ENCODE measurements around the gene ACAN. TPM values are rescaled to one million over a fixed set of nuclear protein-coding genes. Genes with fewer than 3 reads are reported as not detected.

The ACAN gene
- polyA plus RNA-seq, 3 donors, result not detected

GRCh38 chr15:88805031-88805780 lies 2.0 kb downstream of the ACAN start:
- Histone ChIP-seq H3K27ac (ENCODE audit: low read depth in 1 of 2, low read length in 2 of 2) (no peak overlapping the region), H2AFZ (ENCODE audit: insufficient read depth, low read depth, low read length, poor library complexity, severe bottlenecking) (no peak overlapping the region), H3K4me3 (replicated peaks in 1 of 3; ENCODE audit: low read depth in 2 of 3, low read length in 3 of 3) (no peak overlapping the region), H3K4me1 (ENCODE audit: control insufficient read depth in 1 of 2, insufficient read depth in 2 of 2, low read length in 2 of 2) (no peaks in the 10 kb centered on the region), H3K27me3 (ENCODE audit: control insufficient read depth in 2 of 2, insufficient read depth in 2 of 2, low read length in 2 of 2) (peaks cover 30 to 43% of the 10 kb centered on the region in 2 donors), H3K36me3 (replicated peaks in 1 of 2; ENCODE audit: control insufficient read depth in 1 of 2, insufficient read depth in 2 of 2, low read length in 2 of 2) (no peaks in the 10 kb centered on the region), H3K9ac (ENCODE audit: insufficient read depth, low read length, poor library complexity, severe bottlenecking) (no peak overlapping the region), H3K4me2 (replicated peaks; ENCODE audit: extremely low read depth, low read length, poor library complexity, severe bottlenecking) (no peak overlapping the region), H3K79me2 (ENCODE audit: insufficient read depth, low read length) (no peaks in the 10 kb centered on the region), H3K9me3 (replicated peaks in 1 of 2; ENCODE audit: control insufficient read depth in 1 of 2, insufficient read depth in 1 of 2, low read length in 2 of 2) (peaks cover 0 to 8% of the 10 kb centered on the region in 2 donors), H4K20me1 (ENCODE audit: insufficient read depth, low read length) (no peaks in the 10 kb centered on the region)
- intact Hi-C loops (cut with micrococcal nuclease), result no loop called here
- Mint-ChIP-seq H3K27me3 (ENCODE audit: low read depth in 3 of 3) (peaks cover 49 to 66% (median 50%) of the 10 kb centered on the region in 3 donors), H3K27ac (no peak overlapping the region), H3K9me3 (peaks cover 0 to 4% (median 2%) of the 10 kb centered on the region in 7 donors), H3K4me3 (peak overlapping the region; percentile 25 to 71), H3K36me3 (peaks cover 0 to 3% of the 10 kb centered on the region in 2 donors), H3K4me1 (peaks cover 2% of the 10 kb centered on the region)
- DNase-seq, result no peak
- TF ChIP-seq CTCF (IDR thresholded peaks at IDR 0.05), result no peak
- 60% methylated on average over 7 of the region's 9 CpGs for WGBS (ENCODE audit: insufficient coverage)

- Histone ChIP-seq H3K4me3 (replicated peaks in 1 of 3; ENCODE audit: low read depth in 2 of 3, low read length in 3 of 3) (no peak overlapping the region), H3K4me2 (replicated peaks; ENCODE audit: extremely low read depth, low read length, poor library complexity, severe bottlenecking) (no peak overlapping the region), H3K9me3 (replicated peaks in 1 of 2; ENCODE audit: control insufficient read depth in 1 of 2, insufficient read depth in 1 of 2, low read length in 2 of 2) (no peaks in the 10 kb centered on the region), H3K27me3 (ENCODE audit: control insufficient read depth in 2 of 2, insufficient read depth in 2 of 2, low read length in 2 of 2) (peaks cover under 1 to 6% of the 10 kb centered on the region in 2 donors), H3K79me2 (ENCODE audit: insufficient read depth, low read length) (no peaks in the 10 kb centered on the region), H3K4me1 (ENCODE audit: control insufficient read depth in 1 of 2, insufficient read depth in 2 of 2, low read length in 2 of 2) (no peaks in the 10 kb centered on the region), H2AFZ (ENCODE audit: insufficient read depth, low read depth, low read length, poor library complexity, severe bottlenecking) (no peak overlapping the region), H3K9ac (ENCODE audit: insufficient read depth, low read length, poor library complexity, severe bottlenecking) (no peak overlapping the region), H3K27ac (ENCODE audit: low read depth in 1 of 2, low read length in 2 of 2) (no peak overlapping the region), H3K36me3 (replicated peaks in 1 of 2; ENCODE audit: control insufficient read depth in 1 of 2, insufficient read depth in 2 of 2, low read length in 2 of 2) (no peaks in the 10 kb centered on the region), H4K20me1 (ENCODE audit: insufficient read depth, low read length) (no peaks in the 10 kb centered on the region)
- no peak for DNase-seq
- Mint-ChIP-seq H3K4me1 (no peaks in the 10 kb centered on the region), H3K4me3 (no peak overlapping the region), H3K27me3 (ENCODE audit: low read depth in 3 of 3) (peaks cover 17 to 29% (median 24%) of the 10 kb centered on the region in 3 donors), H3K36me3 (no peaks in the 10 kb centered on the region), H3K27ac (no peak overlapping the region), H3K9me3 (peaks cover 0 to 2% (median 0%) of the 10 kb centered on the region in 7 donors)
- 77% methylated on average over 3 of the region's 6 CpGs for WGBS (ENCODE audit: insufficient coverage)
- no peak for TF ChIP-seq CTCF (IDR thresholded peaks at IDR 0.05)
- intact Hi-C loops (cut with micrococcal nuclease), result no loop called here
Measured at GRCh38 chr15:88810446-88810845, 7.2 kb downstream of the ACAN start.

Data from CD14-positive monocyte (primary cell).